ENCODE data around the gene PGAM5. TPM values are rescaled to one million over a fixed set of nuclear protein-coding genes. Genes with fewer than 3 reads are reported as not detected.

PGAM5 gene
- polyA plus RNA-seq, 1 of the 3 experiments (the other 2 are of a cell fraction): 22.5 TPM

DNA sequence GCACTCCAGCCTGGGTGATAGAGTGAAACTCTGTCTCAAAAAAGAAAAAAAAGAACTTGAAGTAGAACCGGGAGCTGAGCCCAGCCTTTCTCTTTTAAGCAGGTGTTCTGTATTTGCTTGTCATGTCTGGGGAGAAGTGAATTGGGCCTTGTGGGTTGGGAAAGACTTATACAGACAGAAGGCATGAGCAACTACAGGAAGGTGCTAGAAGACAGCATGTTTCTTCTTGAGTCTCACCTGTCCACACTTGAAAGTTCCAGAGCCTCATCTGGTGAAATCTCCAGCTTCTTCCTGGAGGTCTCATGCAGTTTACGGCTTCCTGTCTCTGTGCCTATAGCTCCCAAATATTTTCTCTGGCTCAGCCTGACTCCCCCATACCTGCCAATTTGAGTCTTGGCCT lies 2.5 kb downstream of the PGAM5 start:
- CTCF ChIA-PET: interaction anchor here (0.6 to 1.3 kb wide), 2 partner anchors 55 to 90 kb away, joined by 3 to 4 read pairs; no protein-coding TSS in a partner anchor
- Histone ChIP-seq H3F3A (replicated peaks; ENCODE audit: insufficient read depth) (peaks cover 20% of the 10 kb centered on the region), H4K20me1 (ENCODE audit: insufficient read depth) (peaks cover 24% of the 10 kb centered on the region), H3K9ac (no peak overlapping the region), H3K4me3 (ENCODE audit: low read depth in 2 of 2, low read length in 1 of 2) (no peak overlapping the region), H3K79me2 (ENCODE audit: insufficient read depth) (peaks cover 61% of the 10 kb centered on the region), H3K36me3 (replicated peaks in 1 of 2; ENCODE audit: control insufficient read depth in 1 of 2, insufficient read depth in 2 of 2, low read length in 1 of 2) (peaks cover 6 to 18% of the 10 kb centered on the region in 2 experiments), H3K9me3 (no peaks in the 10 kb centered on the region), H3K4me2 (no peak overlapping the region), H3K27me3 (ENCODE audit: insufficient read depth) (no peaks in the 10 kb centered on the region), H3K4me1 (ENCODE audit: control insufficient read depth in 1 of 2, insufficient read depth in 2 of 2, low read depth in 1 of 2, low read length in 1 of 2) (no peaks in the 10 kb centered on the region; a peak in 1 of 4 replicates), H3K27ac (ENCODE audit: low read depth in 2 of 2, low read length in 1 of 2) (no peak overlapping the region), H2AFZ (ENCODE audit: low read depth) (no peak overlapping the region), H3K9me2 (no peaks in the 10 kb centered on the region)
- POLR2A ChIA-PET: no interaction called here
- no peak for DNase-seq
- TF ChIP-seq, protein P1, sequence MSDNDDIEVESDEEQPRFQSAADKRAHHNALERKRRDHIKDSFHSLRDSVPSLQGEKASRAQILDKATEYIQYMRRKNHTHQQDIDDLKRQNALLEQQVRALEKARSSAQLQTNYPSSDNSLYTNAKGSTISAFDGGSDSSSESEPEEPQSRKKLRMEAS (IDR thresholded peaks at IDR 0.05; ENCODE audit: low read depth): no peak
- TF ChIP-seq, protein P2, sequence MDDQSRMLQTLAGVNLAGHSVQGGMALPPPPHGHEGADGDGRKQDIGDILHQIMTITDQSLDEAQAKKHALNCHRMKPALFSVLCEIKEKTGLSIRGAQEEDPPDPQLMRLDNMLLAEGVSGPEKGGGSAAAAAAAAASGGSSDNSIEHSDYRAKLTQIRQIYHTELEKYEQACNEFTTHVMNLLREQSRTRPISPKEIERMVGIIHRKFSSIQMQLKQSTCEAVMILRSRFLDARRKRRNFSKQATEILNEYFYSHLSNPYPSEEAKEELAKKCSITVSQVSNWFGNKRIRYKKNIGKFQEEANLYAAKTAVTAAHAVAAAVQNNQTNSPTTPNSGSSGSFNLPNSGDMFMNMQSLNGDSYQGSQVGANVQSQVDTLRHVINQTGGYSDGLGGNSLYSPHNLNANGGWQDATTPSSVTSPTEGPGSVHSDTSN (IDR thresholded peaks at IDR 0.05): no peak
- TF ChIP-seq, protein P3, sequence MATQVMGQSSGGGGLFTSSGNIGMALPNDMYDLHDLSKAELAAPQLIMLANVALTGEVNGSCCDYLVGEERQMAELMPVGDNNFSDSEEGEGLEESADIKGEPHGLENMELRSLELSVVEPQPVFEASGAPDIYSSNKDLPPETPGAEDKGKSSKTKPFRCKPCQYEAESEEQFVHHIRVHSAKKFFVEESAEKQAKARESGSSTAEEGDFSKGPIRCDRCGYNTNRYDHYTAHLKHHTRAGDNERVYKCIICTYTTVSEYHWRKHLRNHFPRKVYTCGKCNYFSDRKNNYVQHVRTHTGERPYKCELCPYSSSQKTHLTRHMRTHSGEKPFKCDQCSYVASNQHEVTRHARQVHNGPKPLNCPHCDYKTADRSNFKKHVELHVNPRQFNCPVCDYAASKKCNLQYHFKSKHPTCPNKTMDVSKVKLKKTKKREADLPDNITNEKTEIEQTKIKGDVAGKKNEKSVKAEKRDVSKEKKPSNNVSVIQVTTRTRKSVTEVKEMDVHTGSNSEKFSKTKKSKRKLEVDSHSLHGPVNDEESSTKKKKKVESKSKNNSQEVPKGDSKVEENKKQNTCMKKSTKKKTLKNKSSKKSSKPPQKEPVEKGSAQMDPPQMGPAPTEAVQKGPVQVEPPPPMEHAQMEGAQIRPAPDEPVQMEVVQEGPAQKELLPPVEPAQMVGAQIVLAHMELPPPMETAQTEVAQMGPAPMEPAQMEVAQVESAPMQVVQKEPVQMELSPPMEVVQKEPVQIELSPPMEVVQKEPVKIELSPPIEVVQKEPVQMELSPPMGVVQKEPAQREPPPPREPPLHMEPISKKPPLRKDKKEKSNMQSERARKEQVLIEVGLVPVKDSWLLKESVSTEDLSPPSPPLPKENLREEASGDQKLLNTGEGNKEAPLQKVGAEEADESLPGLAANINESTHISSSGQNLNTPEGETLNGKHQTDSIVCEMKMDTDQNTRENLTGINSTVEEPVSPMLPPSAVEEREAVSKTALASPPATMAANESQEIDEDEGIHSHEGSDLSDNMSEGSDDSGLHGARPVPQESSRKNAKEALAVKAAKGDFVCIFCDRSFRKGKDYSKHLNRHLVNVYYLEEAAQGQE (IDR thresholded peaks at IDR 0.05; ENCODE audit: low read depth, low read length): no peak
- 100% methylated on average over 2 of the region's 2 CpGs for WGBS (ENCODE audit: low lambda C conversion rate)

DNA sequence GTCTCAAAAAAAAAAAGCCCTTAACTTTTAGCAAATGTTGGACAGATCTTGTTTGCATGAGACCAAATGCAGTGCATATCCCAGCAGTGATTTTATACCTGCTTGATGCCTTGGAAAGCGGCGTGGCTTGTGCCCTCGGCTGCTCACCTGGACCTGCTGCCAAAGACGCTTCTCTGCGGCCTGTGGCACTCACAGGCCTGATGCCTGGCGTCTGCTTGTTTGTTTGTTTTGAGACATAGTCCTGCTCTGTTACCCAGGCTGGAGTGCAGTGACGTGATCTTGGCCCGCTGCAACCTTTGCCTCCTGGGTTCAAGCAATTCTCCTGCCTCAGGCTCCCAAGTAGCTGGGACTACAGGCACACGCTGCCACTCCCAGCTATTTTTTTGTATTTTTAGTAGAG lies 5.2 kb downstream of the PGAM5 start:
- peaks cover 9 to 38% of the 10 kb centered on the region in 2 experiments for H3K36me3 ChIP-seq (replicated peaks in 1 of 2; ENCODE audit: control insufficient read depth in 1 of 2, insufficient read depth in 2 of 2, low read length in 1 of 2)

More for the DNA sequence above, 5.2 kb downstream of the PGAM5 start:
- Histone ChIP-seq H3K9me2 (no peaks in the 10 kb centered on the region), H3K4me3 (ENCODE audit: low read depth in 2 of 2, low read length in 1 of 2) (no peak overlapping the region), H3K4me1 (ENCODE audit: control insufficient read depth in 1 of 2, insufficient read depth in 2 of 2, low read depth in 1 of 2, low read length in 1 of 2) (no peaks in the 10 kb centered on the region), H3F3A (replicated peaks; ENCODE audit: insufficient read depth) (peaks cover 11% of the 10 kb centered on the region), H4K20me1 (ENCODE audit: insufficient read depth) (peaks cover 36% of the 10 kb centered on the region), H3K4me2 (no peak overlapping the region), H3K27me3 (ENCODE audit: insufficient read depth) (no peaks in the 10 kb centered on the region), H3K9ac (no peak overlapping the region), H3K27ac (ENCODE audit: low read depth in 2 of 2, low read length in 1 of 2) (no peak overlapping the region), H3K79me2 (ENCODE audit: insufficient read depth) (peaks cover 49% of the 10 kb centered on the region), H2AFZ (ENCODE audit: low read depth) (no peak overlapping the region), H3K9me3 (no peaks in the 10 kb centered on the region)
- TF ChIP-seq GABPA (IDR thresholded peaks at IDR 0.05; ENCODE audit: low read depth) (no peak), TAF1 (IDR thresholded peaks at IDR 0.05; ENCODE audit: borderline replicate concordance, low read depth, low read length) (no peak), MXI1 (IDR thresholded peaks at IDR 0.05; ENCODE audit: low read depth, low read length) (no peak), JUND (IDR thresholded peaks at IDR 0.05) (no peak), TCF12 (IDR thresholded peaks at IDR 0.05) (no peak), NFIC (IDR thresholded peaks at IDR 0.05; ENCODE audit: borderline replicate concordance) (no peak), FOSL2 (IDR thresholded peaks at IDR 0.05; ENCODE audit: borderline replicate concordance, low read depth) (no peak)
- TF ChIP-seq, protein P4, sequence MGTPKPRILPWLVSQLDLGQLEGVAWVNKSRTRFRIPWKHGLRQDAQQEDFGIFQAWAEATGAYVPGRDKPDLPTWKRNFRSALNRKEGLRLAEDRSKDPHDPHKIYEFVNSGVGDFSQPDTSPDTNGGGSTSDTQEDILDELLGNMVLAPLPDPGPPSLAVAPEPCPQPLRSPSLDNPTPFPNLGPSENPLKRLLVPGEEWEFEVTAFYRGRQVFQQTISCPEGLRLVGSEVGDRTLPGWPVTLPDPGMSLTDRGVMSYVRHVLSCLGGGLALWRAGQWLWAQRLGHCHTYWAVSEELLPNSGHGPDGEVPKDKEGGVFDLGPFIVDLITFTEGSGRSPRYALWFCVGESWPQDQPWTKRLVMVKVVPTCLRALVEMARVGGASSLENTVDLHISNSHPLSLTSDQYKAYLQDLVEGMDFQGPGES (IDR thresholded peaks at IDR 0.05; ENCODE audit: low read depth, low read length): no peak
- TF ChIP-seq, protein P5, sequence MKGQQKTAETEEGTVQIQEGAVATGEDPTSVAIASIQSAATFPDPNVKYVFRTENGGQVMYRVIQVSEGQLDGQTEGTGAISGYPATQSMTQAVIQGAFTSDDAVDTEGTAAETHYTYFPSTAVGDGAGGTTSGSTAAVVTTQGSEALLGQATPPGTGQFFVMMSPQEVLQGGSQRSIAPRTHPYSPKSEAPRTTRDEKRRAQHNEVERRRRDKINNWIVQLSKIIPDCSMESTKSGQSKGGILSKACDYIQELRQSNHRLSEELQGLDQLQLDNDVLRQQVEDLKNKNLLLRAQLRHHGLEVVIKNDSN (IDR thresholded peaks at IDR 0.05; ENCODE audit: borderline replicate concordance, low read depth): no peak
- TF ChIP-seq, protein P6, sequence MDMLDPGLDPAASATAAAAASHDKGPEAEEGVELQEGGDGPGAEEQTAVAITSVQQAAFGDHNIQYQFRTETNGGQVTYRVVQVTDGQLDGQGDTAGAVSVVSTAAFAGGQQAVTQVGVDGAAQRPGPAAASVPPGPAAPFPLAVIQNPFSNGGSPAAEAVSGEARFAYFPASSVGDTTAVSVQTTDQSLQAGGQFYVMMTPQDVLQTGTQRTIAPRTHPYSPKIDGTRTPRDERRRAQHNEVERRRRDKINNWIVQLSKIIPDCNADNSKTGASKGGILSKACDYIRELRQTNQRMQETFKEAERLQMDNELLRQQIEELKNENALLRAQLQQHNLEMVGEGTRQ (IDR thresholded peaks at IDR 0.05; ENCODE audit: borderline replicate concordance, low read depth, low read length): no peak
- ChIA-PET POLR2A (no interaction called here), CTCF (no interaction called here)
- no peak for DNase-seq
- WGBS (ENCODE audit: low lambda C conversion rate): 89% methylated on average over 9 of the region's 9 CpGs
